HL-60 (cell line): ENCODE results near the gene TOPORS.

Experiments
- DNase-seq, 2 experiments: peaks; one replicate each; pipeline ENCODE4 v3.0.0-alpha.2; 2010 to 2020; ENCODE audit warnings: low read depth in 1 of 2, low spot score in 1 of 2
- H3K27ac ChIP-seq: fragments of 250-450 bp; sonication (Bioruptor Pico); replicated peaks from 2 replicates; pipeline ENCODE4 v1.5.1; 2020; ENCODE audit warnings: mild to moderate bottlenecking, moderate library complexity
- H3K27me3 ChIP-seq: fragments of 250-450 bp; sonication (Bioruptor Pico); 2 replicates; pipeline ENCODE4 v1.5.1; 2021; ENCODE audit warnings: mild to moderate bottlenecking, moderate library complexity; ENCODE audit not compliant: insufficient read depth, poor library complexity, severe bottlenecking
- H3K4me3 ChIP-seq: replicated peaks from 2 replicates; pipeline ENCODE4 v1.5.1; 2011; ENCODE audit warnings: mild to moderate bottlenecking, control low read depth, low read length; ENCODE audit not compliant: insufficient read depth
- CTCF ChIP-seq: IDR thresholded peaks from one replicate; pipeline ENCODE4 v1.5.1; 2011; ENCODE audit warnings: low read length, control low read depth, inconsistent platforms; ENCODE audit not compliant: insufficient read depth
- GABPA ChIP-seq: IDR thresholded peaks from 2 replicates; pipeline ENCODE4 v1.6.1; 2012; ENCODE audit warnings: low read depth
- POLR2AphosphoS5 ChIP-seq: IDR thresholded peaks from 2 replicates; pipeline ENCODE4 v1.6.1; 2012; ENCODE audit warnings: low read depth
- REST ChIP-seq: IDR thresholded peaks from 2 replicates; pipeline ENCODE4 v1.6.1; 2012; ENCODE audit warnings: low read depth; ENCODE audit not compliant: insufficient replicate concordance
- SPI1 ChIP-seq: IDR thresholded peaks from 2 replicates; pipeline ENCODE4 v1.6.1; 2012; ENCODE audit warnings: low read depth, mild to moderate bottlenecking, borderline replicate concordance

TOPORS gene

GRCh38 chr9:32566770-32567169 is 14.4 kb upstream of the TOPORS start:
- no peak for DNase-seq
- H3K27ac ChIP-seq, result no peak overlapping the region
- no peak overlapping the region for H3K4me3 ChIP-seq
- no peaks in the 10 kb centered on the region for H3K27me3 ChIP-seq
- TF ChIP-seq CTCF (no peak), POLR2AphosphoS5 (no peak), GABPA (no peak), SPI1 (no peak), REST (no peak)

GRCh38 chr9:32565967-32566366 is 13.6 kb upstream of the TOPORS start:
- DNase-seq, result no peak

GRCh38 chr9:32558408-32558934 is 6.1 kb upstream of the TOPORS start:
- Histone ChIP-seq H3K27me3 (no peaks in the 10 kb centered on the region), H3K27ac (peak overlapping the region; percentile 54), H3K4me3 (no peak overlapping the region)
- DNase-seq, result no peak
- TF ChIP-seq POLR2AphosphoS5 (no peak), SPI1 (peak; percentile 49; the same call in 1 of the 2 replicates)

More at GRCh38 chr9:32565967-32566366, 13.6 kb upstream of the TOPORS start:
- no peaks in the 10 kb centered on the region for H3K27me3 ChIP-seq
- TF ChIP-seq SPI1 (peak; percentile 35), CTCF (no peak)
- no peak overlapping the region for H3K27ac ChIP-seq
- H3K4me3 ChIP-seq, result no peak overlapping the region

GRCh38 chr9:32554591-32554990 is 2.2 kb upstream of the TOPORS start:
- TF ChIP-seq GABPA (no peak), CTCF (no peak), SPI1 (no peak), POLR2AphosphoS5 (no peak), REST (no peak)
- no peak overlapping the region for H3K4me3 ChIP-seq
- H3K27ac ChIP-seq, result no peak overlapping the region
- DNase-seq, result no peak
- H3K27me3 ChIP-seq, result no peaks in the 10 kb centered on the region
